ENCODE measurements around the gene MMP10. TPM values are rescaled to one million over a fixed set of nuclear protein-coding genes. Genes with fewer than 3 reads are reported as not detected.

Gene MMP10
- total RNA-seq, 1 experiment from 2014 or later: not detected

DNA sequence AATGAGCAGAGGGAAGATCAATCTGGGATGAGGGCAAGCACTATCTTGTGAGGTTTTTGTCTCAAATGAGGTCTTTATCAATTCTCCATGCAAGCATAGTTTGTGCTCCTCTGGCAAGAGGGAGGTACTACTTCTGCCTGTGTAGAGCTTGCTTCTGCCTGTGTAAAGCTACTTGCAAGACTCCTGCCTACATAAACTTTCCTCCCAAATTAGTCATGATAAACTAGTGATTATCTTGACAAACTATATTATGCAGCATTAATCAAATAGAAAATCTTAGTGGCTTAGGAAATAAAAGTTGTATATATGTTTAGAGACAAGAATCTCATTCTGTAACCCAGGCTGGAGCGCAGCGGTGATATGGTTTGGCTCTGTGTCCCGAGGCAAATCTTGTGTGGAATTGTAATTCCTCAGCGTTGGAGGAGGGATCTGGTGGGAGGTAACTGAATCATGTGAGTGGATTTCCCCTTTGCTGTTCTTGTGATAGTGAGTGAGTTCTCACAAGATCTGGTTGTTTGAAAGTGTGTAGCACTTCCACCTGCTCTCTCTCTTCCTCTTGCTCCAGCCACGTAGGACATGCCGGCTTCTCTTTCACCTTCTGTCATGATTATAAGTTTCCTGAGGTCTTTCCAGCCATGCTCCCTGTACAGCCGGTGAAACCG, 8.0 kb upstream of the MMP10 start:
- Mint-ChIP-seq H3K27me3 (ENCODE audit: low read depth) (no peaks in the 10 kb centered on the region), H3K4me3 (no peak overlapping the region), H3K27ac (no peak overlapping the region), H3K9me3 (peaks cover 7% of the 10 kb centered on the region), H3K36me3 (no peaks in the 10 kb centered on the region), H3K4me1 (no peaks in the 10 kb centered on the region)
- TF ChIP-seq, protein P1, sequence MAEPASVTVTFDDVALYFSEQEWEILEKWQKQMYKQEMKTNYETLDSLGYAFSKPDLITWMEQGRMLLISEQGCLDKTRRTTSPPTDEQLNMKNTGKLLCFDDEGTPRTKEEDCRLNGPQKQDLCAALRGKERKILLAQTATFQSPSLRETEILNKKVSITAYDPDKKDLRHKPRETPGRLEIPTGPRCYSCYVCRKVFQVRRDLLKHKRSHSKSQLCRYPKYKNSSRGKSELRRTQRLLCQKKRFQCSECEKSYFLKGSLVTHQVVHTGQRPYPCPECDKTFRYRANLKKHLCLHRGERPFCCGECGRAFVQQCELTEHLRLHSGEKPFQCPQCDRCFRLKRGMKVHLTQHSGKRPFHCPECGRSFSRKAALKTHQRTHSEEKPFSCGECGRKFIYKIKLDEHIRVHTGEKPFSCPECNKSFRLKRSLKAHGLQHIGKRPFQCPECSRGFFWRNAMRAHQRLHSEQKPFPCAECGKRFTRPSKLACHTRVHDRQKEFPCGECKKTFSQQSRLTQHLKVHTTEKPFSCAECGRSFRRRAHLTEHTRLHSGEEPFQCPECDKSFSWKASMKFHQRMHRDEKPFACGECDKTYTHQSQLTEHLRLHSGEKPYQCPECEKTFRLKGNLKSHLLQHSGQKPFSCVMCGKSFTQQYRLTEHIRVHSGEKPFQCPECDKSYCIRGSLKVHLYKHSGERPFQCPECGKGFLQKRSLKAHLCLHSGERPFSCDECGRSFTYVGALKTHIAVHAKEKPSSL (CRISPR knock-in tag; conservative IDR thresholded peaks at IDR 0.05): no peak
- TF ChIP-seq FOXP1 (CRISPR knock-in tag; IDR thresholded peaks at IDR 0.05; ENCODE audit: borderline replicate concordance) (no peak), KAT7 (CRISPR knock-in tag; IDR thresholded peaks at IDR 0.05; ENCODE audit: borderline replicate concordance) (no peak), ZNF232 (CRISPR knock-in tag; IDR thresholded peaks at IDR 0.05) (no peak), GTF2I (CRISPR knock-in tag; conservative IDR thresholded peaks at IDR 0.05) (no peak), ZNF317 (CRISPR knock-in tag; IDR thresholded peaks at IDR 0.05; ENCODE audit: borderline replicate concordance, low read depth) (no peak), ZNF219 (CRISPR knock-in tag; IDR thresholded peaks at IDR 0.05; ENCODE audit: borderline replicate concordance) (no peak), IRF2 (CRISPR knock-in tag; IDR thresholded peaks at IDR 0.05; ENCODE audit: borderline replicate concordance, low read depth) (no peak), TCF7 (CRISPR knock-in tag; IDR thresholded peaks at IDR 0.05; ENCODE audit: low read depth) (no peak), CBFB (CRISPR knock-in tag; IDR thresholded peaks at IDR 0.05; ENCODE audit: low read depth) (no peak), ZNF416 (CRISPR knock-in tag; IDR thresholded peaks at IDR 0.05) (no peak), TP53 (CRISPR knock-in tag; IDR thresholded peaks at IDR 0.05) (no peak), ZNF396 (CRISPR knock-in tag; IDR thresholded peaks at IDR 0.05; ENCODE audit: borderline replicate concordance) (no peak), TEAD4 (CRISPR knock-in tag; IDR thresholded peaks at IDR 0.05) (no peak)
- TF ChIP-seq, protein P2, sequence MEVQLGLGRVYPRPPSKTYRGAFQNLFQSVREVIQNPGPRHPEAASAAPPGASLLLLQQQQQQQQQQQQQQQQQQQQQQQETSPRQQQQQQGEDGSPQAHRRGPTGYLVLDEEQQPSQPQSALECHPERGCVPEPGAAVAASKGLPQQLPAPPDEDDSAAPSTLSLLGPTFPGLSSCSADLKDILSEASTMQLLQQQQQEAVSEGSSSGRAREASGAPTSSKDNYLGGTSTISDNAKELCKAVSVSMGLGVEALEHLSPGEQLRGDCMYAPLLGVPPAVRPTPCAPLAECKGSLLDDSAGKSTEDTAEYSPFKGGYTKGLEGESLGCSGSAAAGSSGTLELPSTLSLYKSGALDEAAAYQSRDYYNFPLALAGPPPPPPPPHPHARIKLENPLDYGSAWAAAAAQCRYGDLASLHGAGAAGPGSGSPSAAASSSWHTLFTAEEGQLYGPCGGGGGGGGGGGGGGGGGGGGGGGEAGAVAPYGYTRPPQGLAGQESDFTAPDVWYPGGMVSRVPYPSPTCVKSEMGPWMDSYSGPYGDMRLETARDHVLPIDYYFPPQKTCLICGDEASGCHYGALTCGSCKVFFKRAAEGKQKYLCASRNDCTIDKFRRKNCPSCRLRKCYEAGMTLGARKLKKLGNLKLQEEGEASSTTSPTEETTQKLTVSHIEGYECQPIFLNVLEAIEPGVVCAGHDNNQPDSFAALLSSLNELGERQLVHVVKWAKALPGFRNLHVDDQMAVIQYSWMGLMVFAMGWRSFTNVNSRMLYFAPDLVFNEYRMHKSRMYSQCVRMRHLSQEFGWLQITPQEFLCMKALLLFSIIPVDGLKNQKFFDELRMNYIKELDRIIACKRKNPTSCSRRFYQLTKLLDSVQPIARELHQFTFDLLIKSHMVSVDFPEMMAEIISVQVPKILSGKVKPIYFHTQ (CRISPR knock-in tag; IDR thresholded peaks at IDR 0.05): no peak
- TF ChIP-seq, protein P3, sequence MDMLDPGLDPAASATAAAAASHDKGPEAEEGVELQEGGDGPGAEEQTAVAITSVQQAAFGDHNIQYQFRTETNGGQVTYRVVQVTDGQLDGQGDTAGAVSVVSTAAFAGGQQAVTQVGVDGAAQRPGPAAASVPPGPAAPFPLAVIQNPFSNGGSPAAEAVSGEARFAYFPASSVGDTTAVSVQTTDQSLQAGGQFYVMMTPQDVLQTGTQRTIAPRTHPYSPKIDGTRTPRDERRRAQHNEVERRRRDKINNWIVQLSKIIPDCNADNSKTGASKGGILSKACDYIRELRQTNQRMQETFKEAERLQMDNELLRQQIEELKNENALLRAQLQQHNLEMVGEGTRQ (CRISPR knock-in tag; IDR thresholded peaks at IDR 0.05): no peak
- TF ChIP-seq, protein P4, sequence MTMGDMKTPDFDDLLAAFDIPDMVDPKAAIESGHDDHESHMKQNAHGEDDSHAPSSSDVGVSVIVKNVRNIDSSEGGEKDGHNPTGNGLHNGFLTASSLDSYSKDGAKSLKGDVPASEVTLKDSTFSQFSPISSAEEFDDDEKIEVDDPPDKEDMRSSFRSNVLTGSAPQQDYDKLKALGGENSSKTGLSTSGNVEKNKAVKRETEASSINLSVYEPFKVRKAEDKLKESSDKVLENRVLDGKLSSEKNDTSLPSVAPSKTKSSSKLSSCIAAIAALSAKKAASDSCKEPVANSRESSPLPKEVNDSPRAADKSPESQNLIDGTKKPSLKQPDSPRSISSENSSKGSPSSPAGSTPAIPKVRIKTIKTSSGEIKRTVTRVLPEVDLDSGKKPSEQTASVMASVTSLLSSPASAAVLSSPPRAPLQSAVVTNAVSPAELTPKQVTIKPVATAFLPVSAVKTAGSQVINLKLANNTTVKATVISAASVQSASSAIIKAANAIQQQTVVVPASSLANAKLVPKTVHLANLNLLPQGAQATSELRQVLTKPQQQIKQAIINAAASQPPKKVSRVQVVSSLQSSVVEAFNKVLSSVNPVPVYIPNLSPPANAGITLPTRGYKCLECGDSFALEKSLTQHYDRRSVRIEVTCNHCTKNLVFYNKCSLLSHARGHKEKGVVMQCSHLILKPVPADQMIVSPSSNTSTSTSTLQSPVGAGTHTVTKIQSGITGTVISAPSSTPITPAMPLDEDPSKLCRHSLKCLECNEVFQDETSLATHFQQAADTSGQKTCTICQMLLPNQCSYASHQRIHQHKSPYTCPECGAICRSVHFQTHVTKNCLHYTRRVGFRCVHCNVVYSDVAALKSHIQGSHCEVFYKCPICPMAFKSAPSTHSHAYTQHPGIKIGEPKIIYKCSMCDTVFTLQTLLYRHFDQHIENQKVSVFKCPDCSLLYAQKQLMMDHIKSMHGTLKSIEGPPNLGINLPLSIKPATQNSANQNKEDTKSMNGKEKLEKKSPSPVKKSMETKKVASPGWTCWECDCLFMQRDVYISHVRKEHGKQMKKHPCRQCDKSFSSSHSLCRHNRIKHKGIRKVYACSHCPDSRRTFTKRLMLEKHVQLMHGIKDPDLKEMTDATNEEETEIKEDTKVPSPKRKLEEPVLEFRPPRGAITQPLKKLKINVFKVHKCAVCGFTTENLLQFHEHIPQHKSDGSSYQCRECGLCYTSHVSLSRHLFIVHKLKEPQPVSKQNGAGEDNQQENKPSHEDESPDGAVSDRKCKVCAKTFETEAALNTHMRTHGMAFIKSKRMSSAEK (CRISPR knock-in tag; IDR thresholded peaks at IDR 0.05; ENCODE audit: borderline replicate concordance): no peak
- TF ChIP-seq, protein P5, sequence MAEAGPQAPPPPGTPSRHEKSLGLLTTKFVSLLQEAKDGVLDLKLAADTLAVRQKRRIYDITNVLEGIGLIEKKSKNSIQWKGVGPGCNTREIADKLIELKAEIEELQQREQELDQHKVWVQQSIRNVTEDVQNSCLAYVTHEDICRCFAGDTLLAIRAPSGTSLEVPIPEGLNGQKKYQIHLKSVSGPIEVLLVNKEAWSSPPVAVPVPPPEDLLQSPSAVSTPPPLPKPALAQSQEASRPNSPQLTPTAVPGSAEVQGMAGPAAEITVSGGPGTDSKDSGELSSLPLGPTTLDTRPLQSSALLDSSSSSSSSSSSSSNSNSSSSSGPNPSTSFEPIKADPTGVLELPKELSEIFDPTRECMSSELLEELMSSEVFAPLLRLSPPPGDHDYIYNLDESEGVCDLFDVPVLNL (CRISPR knock-in tag; IDR thresholded peaks at IDR 0.05; ENCODE audit: borderline replicate concordance, low read depth): no peak
- TF ChIP-seq, protein P6, sequence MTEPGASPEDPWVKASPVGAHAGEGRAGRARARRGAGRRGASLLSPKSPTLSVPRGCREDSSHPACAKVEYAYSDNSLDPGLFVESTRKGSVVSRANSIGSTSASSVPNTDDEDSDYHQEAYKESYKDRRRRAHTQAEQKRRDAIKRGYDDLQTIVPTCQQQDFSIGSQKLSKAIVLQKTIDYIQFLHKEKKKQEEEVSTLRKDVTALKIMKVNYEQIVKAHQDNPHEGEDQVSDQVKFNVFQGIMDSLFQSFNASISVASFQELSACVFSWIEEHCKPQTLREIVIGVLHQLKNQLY (CRISPR knock-in tag; IDR thresholded peaks at IDR 0.05): no peak
- TF ChIP-seq, protein P7, sequence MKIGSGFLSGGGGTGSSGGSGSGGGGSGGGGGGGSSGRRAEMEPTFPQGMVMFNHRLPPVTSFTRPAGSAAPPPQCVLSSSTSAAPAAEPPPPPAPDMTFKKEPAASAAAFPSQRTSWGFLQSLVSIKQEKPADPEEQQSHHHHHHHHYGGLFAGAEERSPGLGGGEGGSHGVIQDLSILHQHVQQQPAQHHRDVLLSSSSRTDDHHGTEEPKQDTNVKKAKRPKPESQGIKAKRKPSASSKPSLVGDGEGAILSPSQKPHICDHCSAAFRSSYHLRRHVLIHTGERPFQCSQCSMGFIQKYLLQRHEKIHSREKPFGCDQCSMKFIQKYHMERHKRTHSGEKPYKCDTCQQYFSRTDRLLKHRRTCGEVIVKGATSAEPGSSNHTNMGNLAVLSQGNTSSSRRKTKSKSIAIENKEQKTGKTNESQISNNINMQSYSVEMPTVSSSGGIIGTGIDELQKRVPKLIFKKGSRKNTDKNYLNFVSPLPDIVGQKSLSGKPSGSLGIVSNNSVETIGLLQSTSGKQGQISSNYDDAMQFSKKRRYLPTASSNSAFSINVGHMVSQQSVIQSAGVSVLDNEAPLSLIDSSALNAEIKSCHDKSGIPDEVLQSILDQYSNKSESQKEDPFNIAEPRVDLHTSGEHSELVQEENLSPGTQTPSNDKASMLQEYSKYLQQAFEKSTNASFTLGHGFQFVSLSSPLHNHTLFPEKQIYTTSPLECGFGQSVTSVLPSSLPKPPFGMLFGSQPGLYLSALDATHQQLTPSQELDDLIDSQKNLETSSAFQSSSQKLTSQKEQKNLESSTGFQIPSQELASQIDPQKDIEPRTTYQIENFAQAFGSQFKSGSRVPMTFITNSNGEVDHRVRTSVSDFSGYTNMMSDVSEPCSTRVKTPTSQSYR (CRISPR knock-in tag; IDR thresholded peaks at IDR 0.05): no peak
- DNase-seq (ENCODE audit: low spot score): no peak
- POLR2A ChIA-PET: no interaction called here
- no peak for ATAC-seq
- CTCF ChIA-PET: interaction anchor here (1.2 kb wide), 1 partner anchor 19 kb away, joined by 4 read pairs; no protein-coding TSS in a partner anchor

Measured in WTC11 (cell line).